Measurements from ENCODE around the gene SNAP29.

DNA sequence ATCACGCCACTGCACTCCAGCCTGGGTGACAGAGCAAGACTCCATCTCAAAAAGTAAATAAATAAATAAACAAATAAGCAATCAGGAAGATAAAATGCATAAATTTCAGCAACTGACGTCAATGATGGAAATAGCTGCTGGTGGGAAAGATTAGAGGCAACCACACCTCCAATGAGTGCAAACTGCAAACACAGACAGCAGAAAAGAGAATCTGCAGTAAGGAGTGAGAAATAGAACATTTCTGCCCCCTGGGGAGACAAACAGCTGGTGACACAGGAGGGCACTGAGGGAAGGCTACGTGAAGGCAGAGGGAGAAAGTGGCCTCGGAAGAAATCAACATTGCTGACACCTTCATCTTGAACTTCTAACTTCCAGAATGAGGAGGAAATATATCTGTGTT, 6.7 kb upstream of the SNAP29 start:
- TF ChIP-seq CTCF (conservative IDR thresholded peaks at IDR 0.05) (no peak), EZH2 (IDR thresholded peaks at IDR 0.05; ENCODE audit: low read depth) (no peak)

All from PC-9 (cell line).